NCI-H1105 treated with DMSO at 0.1 percent for 48 hours (cell line): ENCODE measurements around the gene KIF1C.
"Not testable (repeated sequence)": the region's sequence is repeated elsewhere in the genome, so short reads cannot be mapped to it uniquely, and the experiment has no call there.

ENCODE experiments used
- DNase-seq: peaks from one replicate; lab custom pipeline; 2025; lab: John Stamatoyannopoulos, UW

Gene KIF1C

GRCh38 chr17:5002121-5002788 is 4.5 kb downstream of the KIF1C start:
- no peak for DNase-seq

GRCh38 chr17:5003214-5003867 is 5.6 kb downstream of the KIF1C start:
- no peak for DNase-seq

- DNase-seq = no peak
Measured at GRCh38 chr17:5011928-5012327, 14.2 kb downstream of the KIF1C start.

GRCh38 chr17:5014357-5014756 is 16.6 kb downstream of the KIF1C start:
- no peak for DNase-seq

- DNase-seq = no peak
Measured at GRCh38 chr17:5019475-5019956, 21.8 kb downstream of the KIF1C start.

- no peak for DNase-seq
Measured at GRCh38 chr17:5020502-5021023, 22.8 kb downstream of the KIF1C start.

- no peak for DNase-seq
Measured at GRCh38 chr17:5022171-5022711, 24.5 kb downstream of the KIF1C start.

GRCh38 chr17:5023588-5024147 is 25.9 kb downstream of the KIF1C start:
- no peak for DNase-seq

GRCh38 chr17:5024604-5025003 is 26.9 kb downstream of the KIF1C start:
- DNase-seq = no peak

- DNase-seq = no peak
Measured at GRCh38 chr17:5027299-5027698, 29.5 kb downstream of the KIF1C start.

GRCh38 chr17:5027916-5028315 is 30.2 kb downstream of the KIF1C start:
- DNase-seq = no peak

- DNase-seq = not testable (repeated sequence)
Measured at GRCh38 chr17:5030168-5030567, 32.4 kb downstream of the KIF1C start.

- peak; percentile 61 for DNase-seq
Measured at GRCh38 chr17:5031365-5032082, 33.8 kb downstream of the KIF1C start.

GRCh38 chr17:5032865-5033264 is 35.1 kb downstream of the KIF1C start:
- DNase-seq = no peak

GRCh38 chr17:5033352-5034015 is 35.7 kb downstream of the KIF1C start:
- no peak for DNase-seq

GRCh38 chr17:5034063-5034462 is 36.3 kb downstream of the KIF1C start:
- DNase-seq = no peak

- DNase-seq = no peak
Measured at GRCh38 chr17:5034651-5035050, 36.9 kb downstream of the KIF1C start.

- DNase-seq = peak; percentile 34
Measured at GRCh38 chr17:5035315-5035714, 37.6 kb downstream of the KIF1C start, which contains the start of gene SLC52A1. Gene SLC52A1 (minus strand): TSS chr17:5035426. CDS start chr17:5034606, 820 bp downstream.

- no peak for DNase-seq
Measured at GRCh38 chr17:5042157-5043022, 44.6 kb downstream of the KIF1C start.

GRCh38 chr17:5043524-5043923 is 45.8 kb downstream of the KIF1C start:
- DNase-seq = no peak
